HG03457 (cell line): ENCODE data around the gene SRGAP1.

Experiments used
- ATAC-seq: cut with Tn5 transposase; IDR thresholded peaks from one replicate; pipeline ENCODE4 v1.9.1; 2021; ENCODE audit warnings: moderate number of reproducible peaks; ENCODE audit not compliant: unreplicated experiment

The SRGAP1 gene

GRCh38 chr12:63844391-63845341 is at the start of gene SRGAP1:
Gene SRGAP1 (plus strand): TSS chr12:63844700. CDS start chr12:63844817, 117 bp downstream.
- ATAC-seq = peak; percentile 18

GRCh38 chr12:63795032-63795687 is 49.3 kb upstream of the SRGAP1 start:
- ATAC-seq = no peak

GRCh38 chr12:63795944-63796343 is 48.6 kb upstream of the SRGAP1 start:
- no peak for ATAC-seq

- ATAC-seq = no peak
Observed at GRCh38 chr12:63802012-63802608, 42.4 kb upstream of the SRGAP1 start.

GRCh38 chr12:63804746-63805145 is 39.8 kb upstream of the SRGAP1 start:
- no peak for ATAC-seq

GRCh38 chr12:63805704-63806672 is 38.5 kb upstream of the SRGAP1 start:
- no peak for ATAC-seq

GRCh38 chr12:63808631-63809030 is 35.9 kb upstream of the SRGAP1 start:
- ATAC-seq = no peak

GRCh38 chr12:63809566-63809965 is 34.9 kb upstream of the SRGAP1 start:
- ATAC-seq = no peak

- ATAC-seq = no peak
Observed at GRCh38 chr12:63811334-63811733, 33.2 kb upstream of the SRGAP1 start.

- ATAC-seq = no peak
Observed at GRCh38 chr12:63811755-63812154, 32.7 kb upstream of the SRGAP1 start.

GRCh38 chr12:63814146-63814772 is 30.2 kb upstream of the SRGAP1 start:
- ATAC-seq = peak; percentile 37

GRCh38 chr12:63815482-63815852 is 29.0 kb upstream of the SRGAP1 start:
- no peak for ATAC-seq

- ATAC-seq = peak; percentile 40
Observed at GRCh38 chr12:63816031-63816430, 28.5 kb upstream of the SRGAP1 start.

GRCh38 chr12:63820427-63820826 is 24.1 kb upstream of the SRGAP1 start:
- no peak for ATAC-seq

GRCh38 chr12:63821781-63822251 is 22.7 kb upstream of the SRGAP1 start:
- ATAC-seq = peak; percentile 50

- ATAC-seq = no peak
Observed at GRCh38 chr12:63822352-63822751, 22.1 kb upstream of the SRGAP1 start.

GRCh38 chr12:63823040-63823439 is 21.5 kb upstream of the SRGAP1 start:
- no peak for ATAC-seq

- no peak for ATAC-seq
Observed at GRCh38 chr12:63826006-63826585, 18.4 kb upstream of the SRGAP1 start.

- ATAC-seq = no peak
Observed at GRCh38 chr12:63828867-63829266, 15.6 kb upstream of the SRGAP1 start.

GRCh38 chr12:63836046-63836445 is 8.5 kb upstream of the SRGAP1 start:
- ATAC-seq = no peak
